ENCODE results near the gene IDNK.

- TF ChIP-seq GATA3 (IDR thresholded peaks at IDR 0.05; ENCODE audit: low read depth, low read length), result no peak
- TF ChIP-seq GATA2 (IDR thresholded peaks at IDR 0.05; ENCODE audit: low read depth, low read length), result no peak
Observed at GRCh38 chr9:83649080-83649479, 26.1 kb downstream of the IDNK start.
